HG02981 (cell line): ENCODE measurements around the gene PLCZ1.
"Not testable (repeated sequence)": the region's sequence is repeated elsewhere in the genome, so short reads cannot be mapped to it uniquely, and the experiment has no call there.

Source experiments
- ATAC-seq: cut with Tn5 transposase; IDR thresholded peaks from one replicate; pipeline ENCODE4 v1.9.1; 2021; ENCODE audit warnings: mild to moderate bottlenecking, moderate library complexity; ENCODE audit not compliant: unreplicated experiment

Gene PLCZ1

GRCh38 chr12:18737819-18738218 lies at the start of gene PLCZ1, which contains the start of gene CAPZA3:
TSS of gene PLCZ1 (minus strand) at chr12:18738012. CDS start at chr12:18737371, 641 bp downstream.
TSS of gene CAPZA3 (plus strand) at chr12:18738119. CDS start at chr12:18738269, 150 bp downstream.
- ATAC-seq, result no peak

- not testable (repeated sequence) for ATAC-seq
Observed at GRCh38 chr12:18785465-18785864, 47.7 kb upstream of the PLCZ1 start.

GRCh38 chr12:18782827-18783226 lies 45.0 kb upstream of the PLCZ1 start:
- ATAC-seq, result no peak

GRCh38 chr12:18766479-18766878 lies 28.7 kb upstream of the PLCZ1 start:
- ATAC-seq, result not testable (repeated sequence)

GRCh38 chr12:18755341-18755740 lies 17.5 kb upstream of the PLCZ1 start:
- ATAC-seq, result no peak

GRCh38 chr12:18754124-18754707 lies 16.4 kb upstream of the PLCZ1 start:
- no peak for ATAC-seq

GRCh38 chr12:18753481-18754123 lies 15.8 kb upstream of the PLCZ1 start:
- ATAC-seq, result no peak

- no peak for ATAC-seq
Observed at GRCh38 chr12:18752947-18753346, 15.1 kb upstream of the PLCZ1 start.

GRCh38 chr12:18752280-18752920 lies 14.6 kb upstream of the PLCZ1 start:
- no peak for ATAC-seq

GRCh38 chr12:18751866-18752265 lies 14.1 kb upstream of the PLCZ1 start:
- no peak for ATAC-seq

- ATAC-seq, result no peak
Observed at GRCh38 chr12:18750085-18750484, 12.3 kb upstream of the PLCZ1 start.

- ATAC-seq, result no peak
Observed at GRCh38 chr12:18749386-18749957, 11.7 kb upstream of the PLCZ1 start.

GRCh38 chr12:18747895-18748294 lies 10.1 kb upstream of the PLCZ1 start:
- no peak for ATAC-seq

GRCh38 chr12:18731156-18731555 lies 6.7 kb downstream of the PLCZ1 start:
- ATAC-seq, result no peak

- no peak for ATAC-seq
Observed at GRCh38 chr12:18723752-18724151, 14.1 kb downstream of the PLCZ1 start.

GRCh38 chr12:18721452-18721851 lies 16.4 kb downstream of the PLCZ1 start:
- no peak for ATAC-seq

GRCh38 chr12:18720690-18721089 lies 17.1 kb downstream of the PLCZ1 start:
- ATAC-seq, result no peak

GRCh38 chr12:18719922-18720510 lies 17.8 kb downstream of the PLCZ1 start:
- ATAC-seq, result no peak

GRCh38 chr12:18718462-18718861 lies 19.4 kb downstream of the PLCZ1 start:
- ATAC-seq, result no peak

- ATAC-seq, result no peak
Observed at GRCh38 chr12:18716236-18716635, 21.6 kb downstream of the PLCZ1 start.

GRCh38 chr12:18706798-18707197 lies 31.0 kb downstream of the PLCZ1 start:
- no peak for ATAC-seq
